ENCODE data around the gene ADAMTS2. TPM values are rescaled to one million over a fixed set of nuclear protein-coding genes. Genes with fewer than 3 reads are reported as not detected.

The ADAMTS2 gene
- total RNA-seq, 1 donor from 2014 or later, result not detected

DNA sequence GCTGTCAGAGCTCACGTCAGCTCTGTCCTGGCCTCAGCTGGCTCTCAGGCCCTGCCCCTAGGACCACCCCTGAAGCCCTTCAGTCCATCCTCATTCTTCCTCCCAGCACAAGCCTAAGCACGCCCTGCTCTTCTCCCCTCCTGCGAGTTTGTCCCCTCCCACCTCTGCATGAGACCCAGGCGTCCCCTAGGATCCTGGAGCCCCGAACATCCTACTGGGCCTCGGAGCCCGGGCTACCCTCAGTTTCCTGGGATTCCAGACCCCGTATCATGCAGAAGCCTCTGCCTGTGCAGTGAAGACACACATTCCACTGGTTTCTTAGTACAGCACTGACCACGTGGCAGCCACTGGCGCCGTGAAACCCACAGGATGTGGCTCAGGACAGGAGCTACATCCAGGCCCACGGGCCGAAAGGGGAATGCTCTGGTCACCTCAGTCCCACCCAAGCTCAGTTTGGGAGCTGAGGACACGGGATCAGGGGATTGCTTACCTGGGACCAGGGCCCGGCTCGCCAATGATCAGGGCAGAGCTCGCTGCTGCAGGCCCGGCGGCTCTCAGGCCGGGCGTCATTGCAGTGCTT, 220.9 kb downstream of the ADAMTS2 start:
- intact Hi-C loops (cut with micrococcal nuclease), result no loop called here
- Mint-ChIP-seq H3K4me1 (no peaks in the 10 kb centered on the region), H3K27me3 (no peaks in the 10 kb centered on the region), H3K9me3 (no peaks in the 10 kb centered on the region), H3K4me3 (no peak overlapping the region), H3K36me3 (ENCODE audit: low read depth) (no peaks in the 10 kb centered on the region), H3K27ac (no peak overlapping the region)
- ATAC-seq (ENCODE audit: low read depth) (no peak), DNase-seq (no peak)
- ChIA-PET CTCF (no interaction called here), POLR2A (no interaction called here)
- TF ChIP-seq CTCF (IDR thresholded peaks at IDR 0.05), result no peak

GRCh38 chr5:179123491-179124272, 221.6 kb downstream of the ADAMTS2 start:
- no peaks in the 10 kb centered on the region for H3K27me3 Mint-ChIP-seq
- no peak overlapping the region for H3K27ac Mint-ChIP-seq
- intact Hi-C loops (cut with micrococcal nuclease), result no loop called here
- TF ChIP-seq CTCF (IDR thresholded peaks at IDR 0.05), result no peak
- no peaks in the 10 kb centered on the region for H3K4me1 Mint-ChIP-seq
- ChIA-PET CTCF (no interaction called here), POLR2A (no interaction called here)
- no peak overlapping the region for H3K4me3 Mint-ChIP-seq
- H3K36me3 Mint-ChIP-seq (ENCODE audit: low read depth), result no peaks in the 10 kb centered on the region
- no peak for ATAC-seq (ENCODE audit: low read depth)
- no peak for DNase-seq
- H3K9me3 Mint-ChIP-seq, result no peaks in the 10 kb centered on the region

GRCh38 chr5:179123109-179123426, 222.2 kb downstream of the ADAMTS2 start:
- ChIA-PET POLR2A (no interaction called here), CTCF (no interaction called here)
- no peaks in the 10 kb centered on the region for H3K36me3 Mint-ChIP-seq (ENCODE audit: low read depth)
- H3K27ac Mint-ChIP-seq, result no peak overlapping the region
- H3K27me3 Mint-ChIP-seq, result no peaks in the 10 kb centered on the region
- H3K9me3 Mint-ChIP-seq, result no peaks in the 10 kb centered on the region
- no peak overlapping the region for H3K4me3 Mint-ChIP-seq
- ATAC-seq (ENCODE audit: low read depth), result no peak
- intact Hi-C loops (cut with micrococcal nuclease), result no loop called here
- no peak for TF ChIP-seq CTCF (IDR thresholded peaks at IDR 0.05)
- DNase-seq, result no peak
- H3K4me1 Mint-ChIP-seq, result no peaks in the 10 kb centered on the region

- Mint-ChIP-seq H3K36me3 (ENCODE audit: low read depth) (no peaks in the 10 kb centered on the region), H3K27ac (no peak overlapping the region), H3K9me3 (no peaks in the 10 kb centered on the region), H3K4me1 (no peaks in the 10 kb centered on the region), H3K27me3 (no peaks in the 10 kb centered on the region), H3K4me3 (no peak overlapping the region)
- no peak for TF ChIP-seq CTCF (IDR thresholded peaks at IDR 0.05)
- POLR2A ChIA-PET, result interaction anchor here (0.5 kb wide), 1 partner anchor 217 kb away, joined by 3 read pairs; no protein-coding TSS in a partner anchor
- CTCF ChIA-PET, result no interaction called here
- DNase-seq (no peak), ATAC-seq (ENCODE audit: low read depth) (no peak)
- intact Hi-C loops (cut with micrococcal nuclease), result no loop called here
Measured at GRCh38 chr5:179122411-179123108, 222.7 kb downstream of the ADAMTS2 start.

GRCh38 chr5:179121667-179122111, 223.6 kb downstream of the ADAMTS2 start:
- no peaks in the 10 kb centered on the region for H3K36me3 Mint-ChIP-seq (ENCODE audit: low read depth)
- no peaks in the 10 kb centered on the region for H3K4me1 Mint-ChIP-seq
- CTCF ChIA-PET, result no interaction called here
- no peaks in the 10 kb centered on the region for H3K27me3 Mint-ChIP-seq
- intact Hi-C loops (cut with micrococcal nuclease), result no loop called here
- ATAC-seq (ENCODE audit: low read depth) (no peak), DNase-seq (no peak)
- H3K4me3 Mint-ChIP-seq, result no peak overlapping the region
- TF ChIP-seq CTCF (IDR thresholded peaks at IDR 0.05), result no peak
- H3K9me3 Mint-ChIP-seq, result no peaks in the 10 kb centered on the region
- H3K27ac Mint-ChIP-seq, result no peak overlapping the region
- POLR2A ChIA-PET, result no interaction called here

All from activated B cell treated with CpG ODN at 0.5 μM for 24 hours (primary cell).